Small intestine (tissue), 7 donors: ENCODE data around the gene UNC13A. TPM values are rescaled to one million over a fixed set of nuclear protein-coding genes. Genes with fewer than 3 reads are reported as not detected.
"Not testable (repeated sequence)": the region's sequence is repeated elsewhere in the genome, so short reads cannot be mapped to it uniquely, and the experiment has no call there.

ENCODE experiments used
- DNase-seq, 2 donors: peaks; one replicate each; pipeline versions ENCODE4 v3.0.0 to v3.0.0-alpha.2; 2013
- FAIRE-seq: peaks from 2 replicates; lab custom pipeline; 2012; peaks lifted over from hg19 to GRCh38; lab: Jason Lieb, UNC
- H3K27ac ChIP-seq, 3 donors: one replicate each; pipeline ENCODE4 v1.5.1; 2013; ENCODE audit warnings: low read length in 2 of 3, mild to moderate bottlenecking in 2 of 3, control low read depth in 1 of 3, inconsistent platforms in 1 of 3, low read depth in 1 of 3, moderate library complexity in 1 of 3
- H3K27me3 ChIP-seq, 3 donors: one replicate each; pipeline ENCODE4 v1.6.1; 2013; ENCODE audit warnings: low read length in 3 of 3, inconsistent platforms in 1 of 3; ENCODE audit not compliant: control insufficient read depth in 3 of 3, insufficient read depth in 3 of 3
- H3K36me3 ChIP-seq, 3 donors: one replicate each; pipeline ENCODE4 v1.6.1; 2013; ENCODE audit warnings: low read length in 3 of 3, inconsistent platforms in 1 of 3, low read depth in 1 of 3, mild to moderate bottlenecking in 1 of 3, moderate library complexity in 1 of 3; ENCODE audit not compliant: control insufficient read depth in 3 of 3, insufficient read depth in 2 of 3
- H3K4me1 ChIP-seq, 3 donors: one replicate each; pipeline ENCODE4 v1.6.1; 2013; ENCODE audit warnings: low read length in 2 of 3, inconsistent platforms in 1 of 3, low read depth in 1 of 3, mild to moderate bottlenecking in 1 of 3, moderate library complexity in 1 of 3; ENCODE audit not compliant: control insufficient read depth in 3 of 3, insufficient read depth in 2 of 3
- H3K4me3 ChIP-seq, 3 donors: one replicate each; pipeline ENCODE4 v1.5.1; 2013; ENCODE audit warnings: low read length in 3 of 3, control low read depth in 1 of 3, inconsistent platforms in 1 of 3, low read depth in 1 of 3, mild to moderate bottlenecking in 1 of 3, moderate library complexity in 1 of 3
- H3K9me3 ChIP-seq, 2 donors: one replicate each; pipeline ENCODE4 v1.6.1; 2013; ENCODE audit warnings: low read depth in 1 of 2, low read length in 1 of 2; ENCODE audit not compliant: control insufficient read depth in 2 of 2, insufficient read depth in 1 of 2
- WGBS, 3 donors: extraction: QIAGEN DNeasy Blood & Tissue Kit; methylation state at CpG; one replicate each; pipeline ENCODE4 v1.1.7; 2013; 5-methylcytosine and 5-hydroxymethylcytosine counted together
- polyA plus RNA-seq, 4 donors: library from polyadenylated mRNA; stranded (reverse) in 3 of 4; unstranded in 1 of 4; fragments of 200-250 nt in 3 of 4; fragments of 120-200 nt in 1 of 4; gene quantifications; one replicate each; pipeline versions ENCODE4 v1.2.1 to v1.2.3, GENCODE V29; 2013
- donor health status: healthy with polysubstance abuse.
- donor health status: control.
- donor health status: control.
- donor health status: Bipolar disorder and iron deficiency.
- donor health status: healthy.

Gene UNC13A
- polyA plus RNA-seq, 4 donors, result 0.78 to 1.1 TPM; not detected in 2

DNA sequence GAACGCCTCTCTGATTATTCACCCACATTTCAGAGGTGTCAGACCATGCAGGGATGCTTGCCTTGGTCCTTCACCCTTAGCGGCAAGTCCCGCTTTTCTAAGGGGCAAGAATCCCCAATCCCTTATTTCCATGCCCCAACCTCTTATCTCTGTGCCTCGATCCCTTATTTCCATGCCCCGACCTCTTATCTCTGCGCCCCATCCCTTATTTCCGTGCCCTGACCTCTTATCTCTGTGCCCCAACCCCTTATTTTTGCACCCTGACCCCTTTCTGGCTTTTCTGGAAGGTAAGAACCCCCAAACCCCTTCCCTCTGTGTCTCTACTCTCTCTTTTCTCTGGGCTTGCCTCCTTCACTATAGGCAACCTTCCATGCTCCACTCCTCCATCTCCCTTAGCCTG, 93.9 kb downstream of the UNC13A start:
- H3K9me3 ChIP-seq, H3K36me3 ChIP-seq, H3K27ac ChIP-seq, H3K4me1 ChIP-seq, H3K4me3 ChIP-seq, FAIRE-seq, DNase-seq, H3K27me3 ChIP-seq: not testable (repeated sequence)
- WGBS, 3 donors, result 50 to 79% (median 56%) methylated on average over 7 of the region's 7 CpGs

- Histone ChIP-seq H3K9me3 (no peaks in the 10 kb centered on the region), H3K4me1 (no peaks in the 10 kb centered on the region), H3K27me3 (no peaks in the 10 kb centered on the region), H3K4me3 (no peak overlapping the region), H3K27ac (no peak overlapping the region), H3K36me3 (no peaks in the 10 kb centered on the region)
- DNase-seq (no peak), FAIRE-seq (no peak)
- WGBS, 3 donors, result 0 to 84% (median 48%) methylated on average over 1 of the region's 1 CpG
Measured at GRCh38 chr19:17590866-17591265, 97.3 kb downstream of the UNC13A start.

DNA sequence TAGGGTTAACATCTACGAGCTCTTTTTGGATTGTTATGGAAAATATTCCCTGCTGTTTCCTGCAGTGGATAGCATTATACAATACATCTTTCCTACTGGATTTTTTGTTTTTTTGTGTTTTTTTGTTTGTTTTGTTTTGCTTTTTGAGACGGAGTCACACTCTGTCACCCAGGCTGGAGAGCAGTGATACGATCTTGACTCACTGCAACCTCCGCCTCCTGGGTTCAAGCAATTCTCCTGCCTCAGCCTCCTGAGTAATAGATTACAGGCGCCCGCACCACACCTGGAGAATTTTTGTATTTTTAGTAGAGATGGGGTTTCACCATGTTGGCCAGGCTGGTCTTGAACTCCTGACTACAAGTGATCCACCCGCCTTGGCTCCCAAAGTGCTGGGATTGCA, 102.8 kb downstream of the UNC13A start:
- not testable (repeated sequence) for FAIRE-seq, DNase-seq, H3K4me3 ChIP-seq, H3K9me3 ChIP-seq, H3K4me1 ChIP-seq, H3K27ac ChIP-seq, H3K27me3 ChIP-seq
- peaks cover 2 to 27% (median 5%) of the 10 kb centered on the region in 3 donors for H3K36me3 ChIP-seq
- 69 to 72% (median 70%) methylated on average over 7 of the region's 7 CpGs for WGBS, 3 donors

DNA sequence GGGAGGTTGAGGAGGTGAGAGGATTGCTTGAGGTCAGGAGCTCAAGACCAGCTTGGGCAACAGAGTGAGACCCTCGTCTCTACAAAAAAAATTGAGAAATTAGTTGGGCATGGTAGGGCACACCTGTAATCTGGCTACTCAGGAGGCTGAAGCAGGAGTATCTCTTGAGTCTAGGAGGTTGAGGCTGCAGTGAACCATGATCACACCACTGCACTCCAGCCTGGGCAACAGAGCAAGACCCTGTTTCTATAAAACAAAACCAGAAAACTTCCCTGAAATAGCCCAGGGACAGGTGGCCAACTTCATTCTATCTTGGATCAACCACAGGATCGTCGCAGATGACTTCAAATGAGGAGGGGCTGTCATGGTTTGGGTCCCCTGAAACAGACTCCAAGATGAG, 104.0 kb downstream of the UNC13A start:
- Histone ChIP-seq H3K4me3 (no peak overlapping the region), H3K27me3 (no peaks in the 10 kb centered on the region), H3K9me3 (no peaks in the 10 kb centered on the region), H3K36me3 (peaks cover 2 to 40% (median 5%) of the 10 kb centered on the region in 3 donors), H3K27ac (no peak overlapping the region), H3K4me1 (no peaks in the 10 kb centered on the region)
- no peak for DNase-seq
- 68 to 83% (median 72%) methylated on average over 3 of the region's 3 CpGs for WGBS, 3 donors
- FAIRE-seq, result no peak

DNA sequence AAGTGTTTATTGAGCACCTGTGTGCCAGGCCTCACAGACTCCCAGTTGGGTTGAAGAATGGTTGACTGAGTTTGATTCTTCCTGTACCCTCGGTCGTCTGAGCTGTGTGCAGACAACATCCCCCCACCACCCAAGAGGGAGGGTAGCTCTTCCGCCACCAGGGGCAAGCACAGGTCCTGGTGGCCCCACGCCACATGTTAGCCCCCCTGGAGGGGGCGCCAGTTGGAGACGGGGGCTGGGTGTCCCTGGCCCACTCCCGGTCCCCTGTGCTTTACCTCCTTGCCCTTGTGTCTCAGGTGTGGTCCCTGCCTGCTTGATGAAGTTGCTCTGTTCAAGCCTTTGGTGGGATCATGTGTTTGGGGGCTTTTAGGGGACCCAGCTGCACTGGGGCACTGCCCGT, 105.5 kb downstream of the UNC13A start:
- Histone ChIP-seq H3K4me1 (no peaks in the 10 kb centered on the region), H3K4me3 (no peak overlapping the region), H3K9me3 (no peaks in the 10 kb centered on the region), H3K27me3 (no peaks in the 10 kb centered on the region), H3K27ac (no peak overlapping the region), H3K36me3 (peaks cover 2 to 55% (median 5%) of the 10 kb centered on the region in 3 donors)
- FAIRE-seq (no peak), DNase-seq (no peak)
- 79 to 87% (median 81%) methylated on average over 8 of the region's 8 CpGs for WGBS, 3 donors

DNA sequence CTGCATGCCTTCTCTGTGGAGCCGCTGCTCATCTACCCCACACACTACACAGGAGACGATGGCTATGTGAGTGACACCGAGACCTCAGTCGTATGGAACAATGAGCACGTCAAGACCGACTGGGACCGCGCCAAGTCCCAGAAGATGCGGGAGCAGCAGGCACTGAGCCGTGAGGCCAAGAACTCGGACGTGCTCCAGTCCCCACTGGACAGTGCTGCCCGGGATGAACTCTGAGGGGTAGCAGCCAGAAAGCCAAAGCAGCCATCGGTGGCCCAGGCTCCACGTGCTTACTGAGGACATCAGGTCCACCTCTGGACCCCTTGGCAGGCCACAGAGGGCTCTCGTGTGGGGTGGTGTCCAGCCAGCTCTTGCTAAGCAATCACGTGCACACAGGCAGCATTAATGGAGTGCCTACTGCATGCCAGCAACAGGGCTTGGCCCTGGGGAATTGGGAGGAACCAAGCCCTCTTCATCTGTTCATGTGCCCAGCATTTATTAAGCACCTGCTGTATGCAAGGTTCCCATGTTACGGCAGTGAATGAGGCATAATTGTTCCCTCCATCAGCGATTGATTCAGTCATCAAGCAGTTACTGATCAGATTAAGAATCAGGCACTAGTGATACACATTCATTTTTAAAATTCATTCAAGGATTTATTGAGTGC, 106.8 kb downstream of the UNC13A start:
- Histone ChIP-seq H3K9me3 (no peaks in the 10 kb centered on the region), H3K36me3 (peaks cover 2 to 67% (median 5%) of the 10 kb centered on the region in 3 donors), H3K27ac (no peak overlapping the region), H3K4me1 (no peaks in the 10 kb centered on the region), H3K27me3 (no peaks in the 10 kb centered on the region), H3K4me3 (no peak overlapping the region)
- WGBS, 3 donors, result 86 to 93% (median 92%) methylated on average over 19 of the region's 19 CpGs
- DNase-seq (no peak), FAIRE-seq (no peak)

GRCh38 chr19:17580470-17581144, 107.5 kb downstream of the UNC13A start:
- Histone ChIP-seq H3K4me1 (no peaks in the 10 kb centered on the region), H3K27me3 (no peaks in the 10 kb centered on the region), H3K36me3 (peaks cover 2 to 74% (median 5%) of the 10 kb centered on the region in 3 donors), H3K4me3 (no peak overlapping the region), H3K27ac (no peak overlapping the region), H3K9me3 (no peaks in the 10 kb centered on the region)
- 91 to 92% (median 91%) methylated on average over 25 to 28 of the region's 28 CpGs for WGBS, 3 donors
- FAIRE-seq (no peak), DNase-seq (no peak)

DNA sequence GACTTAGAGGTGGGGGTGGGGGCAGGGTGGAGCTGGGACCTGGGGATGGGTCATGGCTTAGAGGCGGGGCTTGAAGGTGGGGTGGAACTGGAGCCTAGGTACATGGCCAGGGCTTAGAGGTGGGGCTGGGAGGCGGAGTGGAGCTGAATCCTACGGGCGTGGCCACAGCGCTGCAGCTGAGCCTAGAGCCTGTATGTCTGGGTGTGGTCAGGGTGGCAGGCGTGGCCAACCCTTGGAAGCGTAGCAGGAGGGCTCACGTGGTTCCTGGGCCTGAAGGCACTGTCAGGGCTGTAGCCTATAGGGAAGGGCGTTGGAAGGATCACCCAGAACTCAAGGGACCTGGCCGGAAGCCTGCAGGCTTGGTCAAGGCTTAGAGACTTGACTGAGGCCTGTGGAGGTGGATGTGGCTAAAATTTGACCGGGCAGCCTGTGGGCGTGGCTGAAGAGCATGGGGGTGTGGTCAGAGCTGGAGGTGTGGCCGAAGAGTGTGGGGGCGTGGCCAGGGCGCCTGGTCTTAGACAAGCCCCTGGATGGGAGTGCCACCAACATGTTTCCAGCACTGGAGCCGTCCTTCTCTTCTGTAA, 108.4 kb downstream of the UNC13A start:
- H3K9me3 ChIP-seq, result no peaks in the 10 kb centered on the region
- no peak overlapping the region for H3K4me3 ChIP-seq
- no peaks in the 10 kb centered on the region for H3K4me1 ChIP-seq
- H3K27ac ChIP-seq, result peak overlapping the region in 1 of 3 donors; percentile 32
- FAIRE-seq (no peak), DNase-seq (peak; percentile 75 to 84)
- 46 to 53% (median 53%) methylated on average over 13 to 16 of the region's 16 CpGs for WGBS, 3 donors
- peaks cover 3 to 79% (median 5%) of the 10 kb centered on the region in 3 donors for H3K36me3 ChIP-seq
- no peaks in the 10 kb centered on the region for H3K27me3 ChIP-seq
